GM19452 (cell line): ENCODE measurements around the gene KCNAB1.
A peak's percentile ranks its signal among the peaks of the same experiment; 100 is the strongest.
"Not testable (repeated sequence)": the region's sequence is repeated elsewhere in the genome, so short reads cannot be mapped to it uniquely, and the experiment has no call there.

Experiments used
- ATAC-seq: cut with Tn5 transposase; IDR thresholded peaks from one replicate; pipeline ENCODE4 v1.9.1; 2021; ENCODE audit not compliant: unreplicated experiment

KCNAB1 gene

DNA sequence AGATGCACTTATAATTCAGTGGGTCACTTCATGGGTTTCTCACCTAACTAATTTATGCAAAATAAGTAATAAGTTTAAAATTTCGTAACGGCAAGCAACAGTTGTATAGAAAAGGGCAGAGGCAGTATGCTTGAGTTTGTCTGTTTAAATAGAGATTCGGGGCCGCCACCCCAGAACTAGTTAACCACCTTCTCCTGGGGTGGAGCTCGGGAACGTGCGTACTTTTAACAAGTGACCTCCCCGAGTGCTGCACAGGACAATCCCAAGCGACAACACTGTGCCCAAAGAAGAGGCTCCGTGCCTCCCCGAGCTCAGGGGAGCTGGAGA lies 434.1 kb downstream of the KCNAB1 start:
- no peak for ATAC-seq

DNA sequence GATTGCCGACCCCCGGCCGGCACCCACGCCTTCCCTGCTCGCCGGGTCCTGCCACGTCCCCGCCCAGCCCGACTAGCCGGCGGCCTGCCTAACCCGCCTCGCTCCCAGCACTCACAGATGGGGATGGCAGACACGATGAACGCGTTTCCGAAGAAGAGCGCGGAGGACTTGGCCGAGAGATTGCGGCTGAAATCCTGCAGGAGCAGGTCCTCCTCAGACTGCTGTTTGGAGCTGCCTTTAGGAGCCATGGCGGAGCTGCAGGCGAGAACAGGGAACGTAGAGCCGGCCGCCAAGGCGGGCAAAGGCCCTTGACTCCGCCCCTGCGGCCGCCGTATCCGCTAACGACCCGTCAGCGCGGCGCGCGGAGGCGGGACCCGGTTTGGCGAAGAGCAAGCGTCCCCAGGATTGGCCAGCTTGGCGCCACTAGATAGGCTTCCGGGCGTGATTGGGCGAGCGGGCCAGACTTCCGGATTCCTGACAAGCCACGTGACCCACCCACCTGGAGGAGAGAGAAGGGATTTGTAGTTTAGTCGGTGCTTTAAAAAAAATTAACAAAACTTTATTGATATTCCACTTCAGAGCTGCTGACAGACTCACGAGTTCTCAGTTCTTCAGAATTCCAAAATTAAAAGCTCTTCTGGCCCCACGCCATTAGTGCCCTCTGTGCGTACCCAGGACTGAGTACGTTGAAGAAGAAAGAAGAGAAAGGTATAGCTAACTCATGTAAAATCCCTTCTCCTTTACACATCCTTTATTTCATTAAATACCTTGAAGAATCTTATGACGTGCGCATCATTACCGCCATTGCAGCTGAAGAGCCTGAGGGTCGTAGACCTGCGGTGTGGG lies 434.7 kb downstream of the KCNAB1 start, which contains the start of gene SSR3:
TSS of gene SSR3 (minus strand) at position 276 of the 846 bp plus-strand sequence. CDS start at position 248, 28 bp downstream.
- ATAC-seq, result peak; percentile 99

DNA sequence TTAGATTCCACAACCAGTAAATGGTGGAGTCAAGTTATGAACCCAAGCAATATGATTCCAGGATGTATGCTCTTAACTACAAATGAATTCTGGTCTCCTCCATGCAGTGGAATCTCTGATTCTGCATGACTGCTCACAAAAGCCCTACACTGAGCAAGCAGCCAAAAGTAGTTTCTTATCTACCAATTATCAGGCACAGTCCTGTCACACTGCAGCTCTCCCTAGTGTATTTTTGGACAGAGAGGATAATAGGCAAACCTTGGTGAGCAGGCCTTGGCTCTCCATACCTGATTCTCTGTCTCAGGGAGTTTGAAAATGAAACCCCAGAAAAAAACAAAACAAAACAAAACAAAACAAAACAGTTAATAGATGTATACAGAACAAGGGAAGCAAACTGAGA lies 438.0 kb downstream of the KCNAB1 start:
- ATAC-seq, result no peak

DNA sequence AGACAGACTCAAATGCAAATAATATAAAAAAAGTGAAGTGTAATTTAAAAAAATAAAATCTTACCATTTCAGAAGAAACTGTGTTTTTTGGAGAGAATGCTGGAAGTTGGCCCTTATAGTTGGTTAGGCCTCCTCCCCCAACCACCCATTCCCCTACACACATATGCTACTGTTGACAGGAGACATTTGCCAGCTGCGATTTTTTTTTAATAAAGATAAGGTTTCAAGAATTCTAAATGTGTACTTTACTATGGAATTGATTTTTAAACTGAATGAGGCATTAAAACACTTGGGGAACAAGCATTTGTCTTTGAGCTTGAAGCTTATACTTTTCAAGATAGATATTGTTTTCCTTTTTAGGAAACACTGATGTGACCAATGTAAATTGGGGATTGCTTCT lies 438.9 kb downstream of the KCNAB1 start:
- no peak for ATAC-seq

DNA sequence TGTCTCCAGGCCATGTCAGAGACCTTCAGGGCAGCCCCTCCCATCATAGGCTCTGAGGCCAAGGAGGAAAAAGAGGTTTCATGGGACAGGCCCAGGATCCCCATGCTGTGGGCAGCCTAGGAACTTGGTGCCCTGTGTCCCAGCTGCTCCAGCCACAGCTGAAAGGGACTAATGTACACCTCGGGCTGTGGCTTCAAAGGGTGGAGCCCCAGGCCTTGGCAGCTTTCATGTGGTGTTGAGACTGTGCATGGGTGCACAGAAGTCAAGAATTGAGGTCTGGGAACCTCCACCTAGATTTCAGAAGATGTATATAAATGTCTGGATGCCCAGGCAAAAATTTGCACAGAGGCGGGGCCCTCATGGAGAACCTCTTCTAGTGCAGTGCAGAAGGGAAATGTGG lies 441.2 kb downstream of the KCNAB1 start:
- no peak for ATAC-seq

DNA sequence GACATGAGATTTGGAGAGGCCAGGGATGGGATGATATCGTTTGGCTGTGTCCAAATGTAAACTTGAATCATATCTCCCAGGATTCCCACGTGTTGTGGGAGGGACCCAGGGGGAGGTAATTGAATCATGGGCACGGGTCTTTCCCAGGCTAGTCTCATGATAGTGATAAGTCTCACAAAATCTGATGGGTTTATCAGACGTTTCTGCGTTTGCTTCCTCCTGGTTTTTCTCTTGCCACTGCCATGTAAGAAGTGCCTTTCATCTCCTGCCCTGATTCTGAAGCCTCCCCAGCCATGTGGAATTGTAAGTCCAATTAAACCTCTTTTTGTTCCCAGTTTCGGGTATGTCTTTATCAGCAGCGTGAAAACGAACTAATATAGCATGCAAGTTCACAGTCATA lies 442.1 kb downstream of the KCNAB1 start:
- ATAC-seq, result not testable (repeated sequence)

DNA sequence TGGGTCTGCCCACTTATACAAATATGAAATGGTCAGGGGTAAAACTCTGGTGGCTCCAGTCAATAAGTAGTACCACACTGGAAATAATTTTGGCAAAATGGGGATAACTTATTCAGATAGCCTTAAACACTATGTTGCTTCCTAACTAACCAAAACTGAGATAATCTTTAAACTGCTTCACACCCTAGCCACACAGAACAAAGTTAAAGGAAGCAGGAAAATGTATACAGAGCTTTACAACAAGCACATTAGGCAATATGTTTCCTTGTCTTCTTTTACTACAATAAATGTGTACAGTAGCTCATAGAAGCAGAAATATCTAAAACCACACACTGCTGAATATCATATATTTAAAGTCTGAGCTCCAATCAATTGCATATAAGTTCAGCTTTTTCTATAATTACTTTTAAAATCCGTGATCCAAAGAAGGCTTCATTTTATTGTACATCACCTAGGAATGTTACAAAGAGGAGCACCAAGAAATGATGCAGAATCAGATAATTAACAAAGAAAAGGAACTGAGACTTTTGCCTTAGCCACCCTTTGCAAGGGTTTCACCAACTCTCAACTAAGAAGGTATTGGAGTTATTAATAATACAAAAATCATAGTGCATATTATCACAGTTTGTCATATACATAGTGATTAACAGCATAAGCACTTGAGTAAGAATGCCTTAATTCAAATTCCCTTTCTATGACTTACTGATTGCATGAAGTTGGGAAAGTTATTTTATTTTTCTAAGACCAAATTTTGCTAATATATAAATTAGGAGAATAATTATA lies 443.7 kb downstream of the KCNAB1 start:
- ATAC-seq, result no peak

DNA sequence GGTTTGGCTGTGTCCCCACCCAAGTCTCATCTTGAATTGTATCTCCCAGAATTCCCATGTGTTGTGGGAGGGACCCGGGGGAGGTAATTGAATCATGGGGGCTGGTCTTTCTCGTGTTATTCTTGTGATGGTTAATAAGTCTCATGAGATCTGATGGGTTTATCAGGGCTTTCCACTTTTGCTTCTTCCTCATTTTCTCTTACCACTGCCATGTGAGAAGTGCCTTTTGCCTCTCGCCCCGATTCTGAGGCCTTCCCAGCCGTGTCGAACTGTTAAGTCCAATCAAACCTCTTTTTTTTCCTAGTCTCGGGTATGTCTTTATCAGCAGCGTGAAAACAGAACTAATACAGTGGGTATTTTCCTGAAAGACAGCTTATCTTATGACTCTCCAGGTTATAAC lies 448.6 kb downstream of the KCNAB1 start:
- ATAC-seq, result not testable (repeated sequence)

DNA sequence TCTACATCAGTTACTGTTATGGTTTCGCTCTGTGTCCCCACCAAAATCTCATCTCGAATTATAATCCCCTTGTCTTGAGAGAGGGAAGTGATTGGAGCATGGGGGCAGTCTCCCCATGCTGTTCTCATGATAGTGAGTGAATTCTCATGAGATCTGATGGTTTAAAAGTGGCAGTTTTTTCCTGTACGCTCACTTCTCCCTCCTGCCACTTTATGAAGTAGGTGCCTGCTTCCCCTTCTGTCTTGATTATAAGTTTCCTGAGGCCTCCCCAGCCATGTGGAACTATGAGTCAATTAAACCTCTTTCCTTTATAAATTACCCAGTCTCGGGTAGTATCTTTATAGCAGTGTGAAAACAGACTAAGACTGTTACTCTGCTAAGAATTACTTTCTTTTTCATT lies 449.5 kb downstream of the KCNAB1 start:
- ATAC-seq, result not testable (repeated sequence)

DNA sequence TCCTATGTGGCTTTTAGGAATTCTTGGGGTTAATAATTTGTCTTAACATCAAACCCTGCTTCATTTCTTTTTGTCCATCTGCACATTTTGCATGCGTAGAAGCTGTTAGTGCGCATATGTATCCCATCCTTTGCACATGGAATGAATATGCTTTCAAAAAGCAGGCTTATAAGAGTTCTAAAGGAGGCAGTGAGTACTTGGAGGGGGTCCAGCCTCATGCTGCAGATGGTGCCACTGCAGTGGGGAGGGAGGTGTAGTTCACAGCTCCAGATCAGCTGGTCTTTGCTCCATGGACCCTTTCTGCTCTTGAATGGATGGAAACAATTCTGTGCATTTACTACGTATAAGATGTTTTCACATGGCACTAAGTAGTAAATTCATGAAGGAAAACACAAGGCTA lies 455.3 kb downstream of the KCNAB1 start:
- ATAC-seq, result no peak

DNA sequence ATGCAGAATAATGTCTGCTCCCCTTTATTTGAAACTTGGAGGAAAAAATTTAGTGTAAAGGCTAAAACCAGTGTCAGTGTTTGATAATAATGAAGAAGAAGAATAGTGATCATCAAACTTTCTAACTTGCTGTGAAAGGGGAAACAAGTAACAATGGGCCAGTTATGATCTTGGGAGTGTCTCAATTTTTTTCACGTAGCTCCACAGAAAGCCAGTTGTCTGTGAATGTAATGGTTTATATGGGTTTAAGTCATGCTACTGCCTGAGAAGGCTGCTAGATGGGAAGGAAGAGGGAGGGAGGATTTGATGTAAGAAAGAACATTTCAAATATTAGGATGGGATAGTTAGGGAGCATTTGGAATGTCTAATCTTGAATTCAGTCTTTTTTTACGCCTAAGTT lies 455.7 kb downstream of the KCNAB1 start:
- no peak for ATAC-seq

DNA sequence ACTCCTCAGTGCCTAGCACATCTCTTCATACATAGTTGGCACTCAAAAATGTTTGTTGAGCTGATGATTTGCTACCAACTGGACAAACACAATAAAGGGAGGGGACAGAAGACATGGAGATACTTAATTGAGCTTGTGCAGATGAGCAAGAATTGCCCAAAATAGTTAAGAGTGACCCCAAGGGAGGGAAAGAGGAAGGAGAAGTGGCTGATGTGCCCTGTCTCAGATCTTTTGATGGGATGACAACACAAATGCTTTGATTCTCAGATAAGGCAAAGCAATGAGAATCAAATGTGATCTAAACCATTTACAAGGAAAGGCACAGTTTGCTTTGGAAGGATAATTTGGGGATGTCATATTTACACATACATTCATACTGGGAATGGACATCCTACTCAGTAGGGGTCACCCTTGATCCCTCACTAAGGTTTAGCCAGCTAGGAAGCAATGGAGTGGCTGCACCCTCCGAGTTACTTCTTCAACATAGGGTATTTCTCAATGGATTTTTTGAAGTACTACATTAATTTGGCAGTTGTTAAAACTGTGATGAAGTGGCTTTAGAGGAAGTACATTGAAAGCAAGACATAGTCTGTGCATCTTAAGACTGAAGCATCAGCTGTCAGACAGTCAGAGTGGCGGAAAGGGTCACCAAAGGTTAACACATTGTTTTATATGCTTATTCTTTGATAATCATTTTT lies 456.4 kb downstream of the KCNAB1 start:
- no peak for ATAC-seq

DNA sequence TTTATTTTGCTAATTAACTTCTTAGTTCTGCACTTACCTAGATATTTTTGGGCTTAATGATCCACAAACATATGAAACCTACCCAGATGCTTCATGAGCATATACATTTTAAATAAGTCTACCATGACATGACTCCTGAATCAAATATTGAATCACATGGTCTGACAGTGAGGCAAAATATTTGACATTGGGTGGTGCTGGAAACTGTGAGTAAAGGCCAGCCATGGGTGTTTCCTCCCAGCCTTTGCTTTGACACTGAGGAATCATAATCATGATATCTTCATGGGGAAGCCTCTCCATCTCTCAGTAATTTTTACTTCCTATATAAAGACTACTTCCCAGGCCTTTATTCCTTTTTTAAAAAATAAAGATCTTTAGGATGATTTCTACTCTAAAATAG lies 457.4 kb downstream of the KCNAB1 start:
- ATAC-seq, result no peak

DNA sequence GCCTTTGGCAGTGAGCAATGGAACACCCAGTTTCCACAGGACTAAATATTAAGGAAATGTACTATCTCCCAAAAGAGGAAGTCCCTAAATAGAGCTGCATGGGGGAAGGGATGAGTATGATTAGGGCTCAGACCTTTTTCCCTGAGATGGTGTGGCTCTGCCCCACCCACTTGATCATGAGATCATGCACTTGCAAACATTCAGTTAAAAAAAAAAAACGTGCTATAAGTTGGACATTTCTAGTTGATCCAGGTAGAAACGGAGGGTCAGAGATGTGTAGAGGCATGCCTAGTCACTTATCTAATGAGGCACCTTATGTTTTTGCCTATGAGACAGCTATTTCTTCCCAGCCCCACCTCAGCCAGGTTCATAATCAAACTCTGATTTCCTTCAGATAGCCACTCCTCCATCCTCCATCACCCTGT lies 459.1 kb downstream of the KCNAB1 start:
- ATAC-seq, result no peak

DNA sequence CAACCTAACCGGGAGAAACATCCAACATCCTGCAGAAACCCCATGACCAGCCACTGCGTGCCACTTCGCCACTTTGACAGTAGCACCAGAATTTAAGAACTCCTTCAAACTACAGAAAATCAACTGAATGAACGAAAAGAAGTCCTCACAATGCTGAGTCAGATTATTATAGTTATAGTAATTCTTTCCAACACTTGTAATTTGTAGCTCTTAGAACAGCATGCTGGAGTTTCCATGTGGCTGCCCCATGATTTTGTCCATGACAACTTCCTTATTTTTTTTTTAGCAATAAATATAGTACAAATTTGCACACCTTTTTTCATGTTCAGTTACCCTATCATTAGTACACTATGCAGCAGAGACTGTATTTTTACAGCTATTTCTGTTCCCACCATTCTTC lies 460.7 kb downstream of the KCNAB1 start:
- no peak for ATAC-seq

DNA sequence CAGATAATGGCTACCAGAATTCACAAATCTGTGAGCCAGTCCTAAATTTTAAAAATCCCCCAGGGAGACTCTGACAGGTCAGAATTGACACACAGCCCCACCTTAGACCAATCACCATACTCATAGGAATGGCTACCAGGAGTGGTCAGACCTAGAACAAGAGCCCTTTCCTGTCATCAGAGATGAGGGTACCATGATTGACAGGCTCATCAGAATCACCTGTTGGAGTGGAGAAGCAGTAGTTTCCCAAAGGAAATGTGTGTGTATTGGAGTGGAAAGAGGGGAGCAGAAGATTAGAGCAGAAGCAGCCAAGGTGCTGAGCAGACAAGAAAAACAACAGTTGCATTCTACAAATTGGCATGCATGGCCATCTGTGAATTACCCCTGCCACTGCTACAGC lies 461.6 kb downstream of the KCNAB1 start:
- ATAC-seq, result no peak

DNA sequence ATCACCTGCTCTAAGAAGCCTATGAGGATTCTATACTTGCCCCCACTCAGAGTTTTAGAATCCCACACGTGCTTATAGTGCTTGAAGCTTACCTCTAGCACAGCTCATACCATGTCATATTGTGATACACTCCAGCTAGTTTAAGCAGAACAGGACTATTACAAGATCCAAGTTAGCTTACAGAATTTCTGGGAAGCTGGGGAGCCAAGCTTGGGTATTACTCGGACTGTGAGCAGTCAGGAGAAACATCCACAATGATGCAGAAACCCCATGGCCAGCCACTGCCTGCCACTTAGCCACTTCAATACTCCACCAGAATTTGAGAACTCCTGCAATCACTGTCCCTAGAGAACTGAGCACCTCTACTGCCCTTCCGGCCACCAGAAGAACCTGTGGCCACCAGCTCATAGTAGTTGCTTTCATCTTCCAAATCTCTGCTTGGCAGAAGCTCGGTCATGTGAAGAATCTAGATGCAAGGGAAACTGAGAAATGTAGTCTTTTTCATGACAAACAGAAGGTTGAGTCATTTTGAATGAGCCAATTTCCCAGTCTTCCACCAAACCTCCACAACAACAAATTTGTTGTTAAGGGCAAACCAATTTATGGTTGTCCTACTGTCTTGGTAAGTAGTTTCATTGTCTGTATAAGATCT lies 462.3 kb downstream of the KCNAB1 start:
- peak; percentile 56 for ATAC-seq

DNA sequence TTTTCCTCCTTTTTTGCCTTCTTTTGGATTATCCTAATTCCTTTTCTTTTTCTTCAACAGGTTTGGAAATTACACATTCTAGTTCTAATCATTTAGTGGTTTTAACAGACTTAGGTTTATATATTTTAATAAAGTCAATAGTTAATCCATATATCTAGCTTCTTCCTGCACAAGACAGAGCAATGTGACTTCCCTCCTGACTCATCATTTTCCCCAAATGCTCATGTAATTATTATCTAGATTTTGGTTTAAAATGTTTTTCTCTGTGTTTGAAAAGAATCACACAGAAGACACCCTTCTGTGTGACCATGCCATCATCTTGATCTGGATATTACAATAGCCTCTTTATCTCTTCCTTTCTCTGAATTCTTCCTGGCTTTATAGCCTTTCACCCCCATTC lies 463.1 kb downstream of the KCNAB1 start:
- ATAC-seq, result no peak

DNA sequence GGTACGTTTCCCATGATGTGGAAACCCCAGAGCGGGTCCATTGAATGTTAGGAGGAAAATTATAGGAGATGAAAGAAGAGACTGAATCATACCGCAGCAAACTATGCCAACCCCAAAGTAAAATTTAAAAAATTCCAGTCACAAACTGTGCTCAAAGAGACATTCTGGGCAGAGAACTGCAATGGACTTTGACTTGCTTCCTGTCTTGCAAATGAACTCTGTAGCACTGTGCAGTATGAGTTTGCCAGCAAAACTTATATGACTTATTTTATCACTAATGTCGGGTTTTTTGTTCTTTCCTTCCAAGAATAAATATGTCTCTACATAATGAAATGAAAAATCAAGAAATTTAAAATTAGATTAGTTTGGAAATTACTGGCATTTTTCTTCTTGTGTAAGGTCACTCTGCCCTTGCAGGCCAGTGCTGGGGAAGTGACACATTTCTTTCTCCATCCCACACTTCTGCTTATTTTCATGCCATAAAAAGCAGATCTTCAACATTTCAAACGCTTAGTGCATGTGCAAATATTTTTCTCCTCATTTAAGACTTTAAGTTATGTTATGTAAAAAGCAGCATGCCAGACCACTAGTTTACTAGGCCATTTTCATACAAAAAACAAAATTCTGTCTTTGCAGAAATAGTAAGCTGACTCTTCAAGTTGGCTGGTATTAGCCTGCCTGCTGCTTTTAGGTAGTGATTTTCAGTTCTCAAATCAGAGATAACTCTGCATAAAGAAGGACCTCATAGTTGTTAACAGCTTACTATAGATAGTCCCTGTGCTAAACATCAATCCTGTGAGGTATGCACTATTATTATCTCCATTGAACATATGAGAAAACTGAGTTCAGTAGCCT lies 466.8 kb downstream of the KCNAB1 start:
- peak; percentile 48 for ATAC-seq

DNA sequence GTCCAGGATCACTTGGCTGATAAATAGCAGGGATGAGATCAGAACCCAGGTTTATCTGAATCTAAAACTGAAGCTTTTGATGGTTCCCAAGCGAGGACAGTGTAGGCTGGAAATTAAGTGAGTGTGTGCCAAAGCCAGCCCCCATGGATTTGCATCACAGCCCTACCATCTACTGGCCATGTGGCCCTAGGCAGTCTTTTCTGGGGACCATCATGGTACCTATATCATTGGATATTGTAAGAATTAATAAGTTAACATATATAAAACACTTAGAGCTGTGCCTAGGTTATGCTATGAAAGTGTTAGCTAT lies 467.3 kb downstream of the KCNAB1 start:
- ATAC-seq, result peak; percentile 14
